ENCODE results near the gene GRPR. TPM values are rescaled to one million over a fixed set of nuclear protein-coding genes. Genes with fewer than 3 reads are reported as not detected.
"Not testable (repeated sequence)": the region's sequence is repeated elsewhere in the genome, so short reads cannot be mapped to it uniquely, and the experiment has no call there.

Gene GRPR
- total and polyA plus RNA-seq, 4 donors, result 0.06 to 0.25 (median 0.20) TPM; not detected in 1

DNA sequence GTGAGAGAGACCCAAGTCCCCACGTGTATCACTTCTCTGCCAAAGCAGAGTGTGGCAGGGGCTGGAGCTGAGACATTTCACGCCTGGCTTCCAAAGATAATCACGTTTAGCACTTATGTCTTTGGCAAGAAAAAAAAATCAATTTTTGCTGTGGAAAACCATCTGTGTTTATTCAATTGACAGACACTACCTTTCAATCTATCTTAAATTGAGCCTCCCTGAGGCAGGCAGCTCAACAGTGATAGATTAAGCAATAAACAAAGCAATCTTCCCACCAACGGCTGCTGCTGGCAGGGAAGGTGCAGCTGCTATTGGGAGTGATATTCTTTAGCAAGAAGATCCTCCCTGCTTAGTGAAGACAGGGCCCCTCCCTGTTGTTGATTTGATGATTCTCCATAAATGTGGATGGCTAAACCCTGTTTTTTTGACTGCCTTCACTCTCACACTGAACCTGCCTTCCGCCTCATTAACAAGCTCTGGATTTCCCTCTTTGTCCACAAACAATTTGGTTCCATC lies 32.3 kb downstream of the GRPR start:
- Histone ChIP-seq H3K9me3 (ENCODE audit: control insufficient read depth in 4 of 4, insufficient read depth in 3 of 4, low read length in 3 of 4) (peaks cover 0 to 3% (median 0%) of the 10 kb centered on the region in 4 donors), H3K9ac (ENCODE audit: insufficient read depth in 1 of 2, low read length in 2 of 2) (no peak overlapping the region), H3K4me3 (no peak overlapping the region), H3K27ac (ENCODE audit: low read depth in 1 of 2, low read length in 1 of 2) (no peak overlapping the region), H3K4me1 (ENCODE audit: control insufficient read depth in 5 of 5, insufficient read depth in 5 of 5, low read length in 5 of 5) (no peaks in the 10 kb centered on the region), H3K36me3 (ENCODE audit: control insufficient read depth in 4 of 4, insufficient read depth in 4 of 4, low read length in 4 of 4) (no peaks in the 10 kb centered on the region), H3K27me3 (ENCODE audit: control insufficient read depth in 3 of 3, insufficient read depth in 3 of 3, low read length in 2 of 3) (peaks cover under 1 to 64% (median 24%) of the 10 kb centered on the region in 3 donors)
- DNase-seq, result no peak
- 59 to 76% methylated on average over 5 of the region's 5 CpGs for WGBS, 2 donors
- no peak for ATAC-seq (ENCODE audit: insufficient read depth, low FRiP score)
- TF ChIP-seq, protein P1, sequence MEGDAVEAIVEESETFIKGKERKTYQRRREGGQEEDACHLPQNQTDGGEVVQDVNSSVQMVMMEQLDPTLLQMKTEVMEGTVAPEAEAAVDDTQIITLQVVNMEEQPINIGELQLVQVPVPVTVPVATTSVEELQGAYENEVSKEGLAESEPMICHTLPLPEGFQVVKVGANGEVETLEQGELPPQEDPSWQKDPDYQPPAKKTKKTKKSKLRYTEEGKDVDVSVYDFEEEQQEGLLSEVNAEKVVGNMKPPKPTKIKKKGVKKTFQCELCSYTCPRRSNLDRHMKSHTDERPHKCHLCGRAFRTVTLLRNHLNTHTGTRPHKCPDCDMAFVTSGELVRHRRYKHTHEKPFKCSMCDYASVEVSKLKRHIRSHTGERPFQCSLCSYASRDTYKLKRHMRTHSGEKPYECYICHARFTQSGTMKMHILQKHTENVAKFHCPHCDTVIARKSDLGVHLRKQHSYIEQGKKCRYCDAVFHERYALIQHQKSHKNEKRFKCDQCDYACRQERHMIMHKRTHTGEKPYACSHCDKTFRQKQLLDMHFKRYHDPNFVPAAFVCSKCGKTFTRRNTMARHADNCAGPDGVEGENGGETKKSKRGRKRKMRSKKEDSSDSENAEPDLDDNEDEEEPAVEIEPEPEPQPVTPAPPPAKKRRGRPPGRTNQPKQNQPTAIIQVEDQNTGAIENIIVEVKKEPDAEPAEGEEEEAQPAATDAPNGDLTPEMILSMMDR (IDR thresholded peaks at IDR 0.05; ENCODE audit: control extremely low read depth, extremely low read depth), result no peak

- Histone ChIP-seq H3K9ac (ENCODE audit: insufficient read depth in 1 of 2, low read length in 2 of 2) (no peak overlapping the region), H3K4me3 (no peak overlapping the region), H3K9me3 (ENCODE audit: control insufficient read depth in 4 of 4, insufficient read depth in 3 of 4, low read length in 3 of 4) (peaks cover 0 to 3% (median 0%) of the 10 kb centered on the region in 4 donors), H3K27me3 (ENCODE audit: control insufficient read depth in 3 of 3, insufficient read depth in 3 of 3, low read length in 2 of 3) (peaks cover 3 to 61% (median 24%) of the 10 kb centered on the region in 3 donors), H3K4me1 (ENCODE audit: control insufficient read depth in 5 of 5, insufficient read depth in 5 of 5, low read length in 5 of 5) (no peaks in the 10 kb centered on the region), H3K36me3 (ENCODE audit: control insufficient read depth in 4 of 4, insufficient read depth in 4 of 4, low read length in 4 of 4) (no peaks in the 10 kb centered on the region), H3K27ac (ENCODE audit: low read depth in 1 of 2, low read length in 1 of 2) (no peak overlapping the region)
- 86 to 90% methylated on average over 5 of the region's 5 CpGs for WGBS, 2 donors
- DNase-seq (no peak), ATAC-seq (ENCODE audit: insufficient read depth, low FRiP score) (no peak)
- TF ChIP-seq, protein P1 (IDR thresholded peaks at IDR 0.05; ENCODE audit: control extremely low read depth, extremely low read depth), result no peak
Measured at GRCh38 chrX:16156692-16157331, 33.4 kb downstream of the GRPR start.

- no peak for ATAC-seq (ENCODE audit: insufficient read depth, low FRiP score)
- no peak overlapping the region for H3K9ac ChIP-seq (ENCODE audit: insufficient read depth in 1 of 2, low read length in 2 of 2)
Measured at GRCh38 chrX:16160729-16161128, 37.4 kb downstream of the GRPR start.

DNA sequence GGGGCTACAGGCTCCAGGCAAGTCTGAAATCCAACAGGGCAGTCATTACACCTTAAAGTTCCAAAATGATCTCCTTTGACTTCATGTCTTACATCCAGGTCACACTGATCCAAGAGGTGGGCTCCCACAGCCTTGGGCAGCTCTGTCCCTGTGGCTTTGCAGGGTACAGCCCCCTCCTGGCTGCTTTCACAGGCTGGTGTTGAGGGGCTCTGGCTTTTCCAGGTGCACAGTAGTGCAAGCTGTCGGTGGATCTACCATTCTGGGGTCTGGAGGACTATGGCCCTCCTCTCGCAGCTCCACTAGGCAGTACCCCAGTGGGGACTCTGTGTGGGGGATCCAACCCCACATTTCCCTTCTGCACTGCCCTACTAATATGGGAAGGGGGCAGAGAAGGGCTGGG lies 37.8 kb downstream of the GRPR start:
- H3K27ac ChIP-seq (ENCODE audit: low read depth in 1 of 2, low read length in 1 of 2); H3K36me3 ChIP-seq (ENCODE audit: control insufficient read depth in 4 of 4, insufficient read depth in 4 of 4, low read length in 4 of 4); H3K4me1 ChIP-seq (ENCODE audit: control insufficient read depth in 5 of 5, insufficient read depth in 5 of 5, low read length in 5 of 5); H3K4me3 ChIP-seq; DNase-seq; ATAC-seq (ENCODE audit: insufficient read depth, low FRiP score); H3K9me3 ChIP-seq (ENCODE audit: control insufficient read depth in 4 of 4, insufficient read depth in 3 of 4, low read length in 3 of 4); H3K9ac ChIP-seq (ENCODE audit: insufficient read depth in 1 of 2, low read length in 2 of 2): not testable (repeated sequence)
- WGBS, 2 donors, result 88 to 95% methylated on average over 2 of the region's 2 CpGs
- H3K27me3 ChIP-seq (ENCODE audit: control insufficient read depth in 3 of 3, insufficient read depth in 3 of 3, low read length in 2 of 3), result peaks cover 3 to 57% (median 13%) of the 10 kb centered on the region in 3 donors

More at GRCh38 chrX:16160729-16161128, 37.4 kb downstream of the GRPR start:
- DNase-seq, result no peak
- Histone ChIP-seq H3K36me3 (ENCODE audit: control insufficient read depth in 4 of 4, insufficient read depth in 4 of 4, low read length in 4 of 4) (no peaks in the 10 kb centered on the region), H3K27ac (ENCODE audit: low read depth in 1 of 2, low read length in 1 of 2) (no peak overlapping the region), H3K4me3 (no peak overlapping the region), H3K9me3 (ENCODE audit: control insufficient read depth in 4 of 4, insufficient read depth in 3 of 4, low read length in 3 of 4) (no peaks in the 10 kb centered on the region), H3K4me1 (ENCODE audit: control insufficient read depth in 5 of 5, insufficient read depth in 5 of 5, low read length in 5 of 5) (no peaks in the 10 kb centered on the region), H3K27me3 (ENCODE audit: control insufficient read depth in 3 of 3, insufficient read depth in 3 of 3, low read length in 2 of 3) (peaks cover 3 to 61% (median 16%) of the 10 kb centered on the region in 3 donors)
- TF ChIP-seq, protein P1 (IDR thresholded peaks at IDR 0.05; ENCODE audit: control extremely low read depth, extremely low read depth), result no peak
- 74 to 82% methylated on average over 3 of the region's 3 CpGs for WGBS, 2 donors
